ENCODE measurements around the gene GJA5. TPM values are rescaled to one million over a fixed set of nuclear protein-coding genes. Genes with fewer than 3 reads are reported as not detected.

Gene GJA5
- not detected for total RNA-seq

- no peak for DNase-seq
- Mint-ChIP-seq H3K9me3 (no peaks in the 10 kb centered on the region), H3K4me3 (no peak within 1 kb of the TSS), H3K36me3 (ENCODE audit: insufficient read depth in 2 of 2) (no peaks in the 10 kb centered on the region), H3K4me1 (ENCODE audit: low read depth) (peaks cover 22% of the 10 kb centered on the region), H3K27me3 (ENCODE audit: low read depth) (no peaks in the 10 kb centered on the region), H3K27ac (no peak within 1 kb of the TSS)
- no peak for ATAC-seq (replicated peaks in 1 of 2)
These were observed at the start of gene GJA5 for GRCh38 chr1:147760481-147761260. GJA5 (minus strand) TSS chr1:147760602; CDS start chr1:147759238, 1,364 bp downstream.

- H3K4me3 Mint-ChIP-seq: no peak overlapping the region
- peaks cover 6% of the 10 kb centered on the region for H3K27me3 Mint-ChIP-seq (ENCODE audit: low read depth)
- no peaks in the 10 kb centered on the region for H3K36me3 Mint-ChIP-seq (ENCODE audit: insufficient read depth in 2 of 2)
- DNase-seq (no peak), ATAC-seq (replicated peaks in 1 of 2) (no peak)
- no peaks in the 10 kb centered on the region for H3K4me1 Mint-ChIP-seq (ENCODE audit: low read depth)
- no peaks in the 10 kb centered on the region for H3K9me3 Mint-ChIP-seq
- no peak overlapping the region for H3K27ac Mint-ChIP-seq
These were observed 48.8 kb upstream of the GJA5 start for GRCh38 chr1:147809236-147809635.

DNA sequence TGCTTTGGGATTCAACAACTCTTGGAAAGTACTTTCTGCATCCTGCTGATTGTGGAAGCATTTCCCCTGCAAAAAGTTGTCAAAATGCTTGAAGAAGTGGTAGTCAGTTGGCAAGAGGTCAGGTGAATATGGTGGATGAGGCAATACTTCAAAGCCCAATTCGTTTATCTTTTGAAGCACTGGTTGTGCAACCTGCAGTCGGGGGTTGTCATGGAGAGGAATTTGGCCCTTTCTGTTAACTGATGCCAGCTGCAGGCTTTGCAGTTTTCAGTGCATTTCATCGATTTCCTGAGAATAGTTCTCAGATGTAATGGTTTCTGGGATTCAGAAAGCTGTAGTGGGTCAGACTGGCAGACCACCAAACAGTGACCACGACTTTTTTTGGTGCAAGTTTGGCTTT is 47.6 kb upstream of the GJA5 start:
- no peak overlapping the region for H3K27ac Mint-ChIP-seq
- no peaks in the 10 kb centered on the region for H3K4me1 Mint-ChIP-seq (ENCODE audit: low read depth)
- DNase-seq: no peak
- peaks cover 6% of the 10 kb centered on the region for H3K27me3 Mint-ChIP-seq (ENCODE audit: low read depth)
- H3K36me3 Mint-ChIP-seq (ENCODE audit: insufficient read depth in 2 of 2): no peaks in the 10 kb centered on the region
- H3K4me3 Mint-ChIP-seq: no peak overlapping the region
- ATAC-seq (replicated peaks in 1 of 2): no peak
- no peaks in the 10 kb centered on the region for H3K9me3 Mint-ChIP-seq

GRCh38 chr1:147807405-147807804 is 47.0 kb upstream of the GJA5 start:
- Mint-ChIP-seq H3K9me3 (no peaks in the 10 kb centered on the region), H3K36me3 (ENCODE audit: insufficient read depth in 2 of 2) (no peaks in the 10 kb centered on the region), H3K27ac (no peak overlapping the region), H3K4me1 (ENCODE audit: low read depth) (no peaks in the 10 kb centered on the region), H3K27me3 (ENCODE audit: low read depth) (peaks cover 6% of the 10 kb centered on the region), H3K4me3 (no peak overlapping the region)
- DNase-seq (no peak), ATAC-seq (replicated peaks in 1 of 2) (no peak)

GRCh38 chr1:147804942-147805723 is 44.7 kb upstream of the GJA5 start:
- Mint-ChIP-seq H3K9me3 (no peaks in the 10 kb centered on the region), H3K4me3 (no peak overlapping the region), H3K27ac (no peak overlapping the region), H3K36me3 (ENCODE audit: insufficient read depth in 2 of 2) (no peaks in the 10 kb centered on the region), H3K27me3 (ENCODE audit: low read depth) (peaks cover 6% of the 10 kb centered on the region), H3K4me1 (ENCODE audit: low read depth) (no peaks in the 10 kb centered on the region)
- ATAC-seq (replicated peaks in 1 of 2) (no peak), DNase-seq (no peak)

GRCh38 chr1:147800804-147801203 is 40.4 kb upstream of the GJA5 start:
- H3K4me3 Mint-ChIP-seq: no peak overlapping the region
- no peaks in the 10 kb centered on the region for H3K9me3 Mint-ChIP-seq
- no peaks in the 10 kb centered on the region for H3K4me1 Mint-ChIP-seq (ENCODE audit: low read depth)
- DNase-seq (no peak), ATAC-seq (replicated peaks in 1 of 2) (no peak)
- no peaks in the 10 kb centered on the region for H3K36me3 Mint-ChIP-seq (ENCODE audit: insufficient read depth in 2 of 2)
- H3K27ac Mint-ChIP-seq: no peak overlapping the region
- peaks cover 6% of the 10 kb centered on the region for H3K27me3 Mint-ChIP-seq (ENCODE audit: low read depth)

- no peaks in the 10 kb centered on the region for H3K36me3 Mint-ChIP-seq (ENCODE audit: insufficient read depth in 2 of 2)
- H3K4me1 Mint-ChIP-seq (ENCODE audit: low read depth): no peaks in the 10 kb centered on the region
- H3K4me3 Mint-ChIP-seq: no peak overlapping the region
- no peak overlapping the region for H3K27ac Mint-ChIP-seq
- H3K9me3 Mint-ChIP-seq: no peaks in the 10 kb centered on the region
- H3K27me3 Mint-ChIP-seq (ENCODE audit: low read depth): peaks cover 8% of the 10 kb centered on the region
- no peak for ATAC-seq (replicated peaks in 1 of 2)
- no peak for DNase-seq
These were observed 38.3 kb upstream of the GJA5 start for GRCh38 chr1:147798731-147799130.

- no peaks in the 10 kb centered on the region for H3K9me3 Mint-ChIP-seq
- no peaks in the 10 kb centered on the region for H3K36me3 Mint-ChIP-seq (ENCODE audit: insufficient read depth in 2 of 2)
- no peaks in the 10 kb centered on the region for H3K4me1 Mint-ChIP-seq (ENCODE audit: low read depth)
- no peak for DNase-seq
- no peak overlapping the region for H3K4me3 Mint-ChIP-seq
- peaks cover 8% of the 10 kb centered on the region for H3K27me3 Mint-ChIP-seq (ENCODE audit: low read depth)
- ATAC-seq (replicated peaks in 1 of 2): no peak
- H3K27ac Mint-ChIP-seq: no peak overlapping the region
These were observed 34.2 kb upstream of the GJA5 start for GRCh38 chr1:147794570-147794969.

DNA sequence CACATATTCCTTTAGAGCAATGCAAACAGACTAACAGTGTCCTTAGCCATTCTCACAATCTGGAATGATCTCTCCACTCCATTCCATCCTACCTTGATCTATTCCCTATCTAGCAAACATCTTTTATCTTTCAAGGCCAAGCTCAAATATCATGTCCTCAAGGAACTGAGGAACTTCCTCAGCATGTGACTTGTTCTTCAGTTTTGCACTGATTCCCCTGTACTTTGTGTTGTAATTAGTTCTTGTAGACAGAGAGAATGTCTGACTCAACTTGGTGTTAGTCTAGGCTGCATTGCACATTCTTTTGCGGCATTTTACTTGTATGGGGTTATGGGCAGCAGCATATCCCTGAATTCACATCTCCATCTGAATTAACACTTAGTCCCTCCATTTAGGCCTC is 31.5 kb upstream of the GJA5 start:
- no peaks in the 10 kb centered on the region for H3K4me1 Mint-ChIP-seq (ENCODE audit: low read depth)

DNA sequence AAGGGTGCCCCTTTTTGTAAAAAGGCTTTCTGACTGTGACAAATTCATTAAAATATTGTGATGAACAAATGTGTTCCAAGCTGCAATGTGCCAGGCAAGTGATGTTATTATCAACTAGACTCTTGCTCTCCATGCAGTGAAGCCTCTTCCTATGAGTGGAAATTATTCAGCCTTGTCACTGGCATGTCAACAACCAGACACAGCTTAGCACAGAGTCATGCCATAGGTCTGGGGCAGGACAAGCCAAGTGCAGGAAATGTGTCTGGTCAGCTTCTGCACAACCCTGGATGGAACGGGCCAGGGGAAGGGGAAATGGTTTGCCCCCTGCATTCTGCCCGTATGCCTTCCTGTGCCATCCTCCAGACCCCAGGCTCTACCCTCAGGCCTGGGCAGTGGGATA is 27.4 kb upstream of the GJA5 start:
- Mint-ChIP-seq H3K9me3 (no peaks in the 10 kb centered on the region), H3K36me3 (ENCODE audit: insufficient read depth in 2 of 2) (no peaks in the 10 kb centered on the region), H3K4me3 (no peak overlapping the region), H3K27ac (no peak overlapping the region), H3K4me1 (ENCODE audit: low read depth) (no peaks in the 10 kb centered on the region), H3K27me3 (ENCODE audit: low read depth) (peaks cover 14% of the 10 kb centered on the region)
- ATAC-seq (replicated peaks in 1 of 2) (no peak), DNase-seq (no peak)

More for the DNA sequence above, 31.5 kb upstream of the GJA5 start:
- Mint-ChIP-seq H3K36me3 (ENCODE audit: insufficient read depth in 2 of 2) (no peaks in the 10 kb centered on the region), H3K9me3 (no peaks in the 10 kb centered on the region), H3K27ac (no peak overlapping the region), H3K27me3 (ENCODE audit: low read depth) (peaks cover 14% of the 10 kb centered on the region), H3K4me3 (no peak overlapping the region)
- ATAC-seq (replicated peaks in 1 of 2): no peak
- DNase-seq: no peak

DNA sequence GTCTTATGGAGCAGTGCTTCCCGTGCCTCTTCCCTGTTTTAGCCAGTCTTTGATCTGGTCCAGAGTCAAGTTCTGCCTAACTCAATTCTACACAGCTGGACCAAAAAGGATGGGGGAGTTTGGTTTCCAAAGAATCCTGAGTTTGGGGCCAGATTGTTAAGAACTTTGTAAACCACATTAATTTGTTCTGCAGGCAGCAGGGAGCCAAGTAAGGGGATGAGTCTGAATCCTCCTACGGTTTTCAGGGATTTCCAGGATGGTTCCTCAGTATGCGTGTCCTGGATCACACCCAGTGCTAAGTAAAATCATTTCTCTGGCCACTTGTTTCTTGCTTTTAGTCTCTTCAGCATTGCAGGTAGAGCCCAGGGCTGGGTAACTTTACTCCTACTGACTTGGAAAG is 26.1 kb upstream of the GJA5 start:
- Mint-ChIP-seq H3K36me3 (ENCODE audit: insufficient read depth in 2 of 2) (no peaks in the 10 kb centered on the region), H3K9me3 (no peaks in the 10 kb centered on the region), H3K27ac (no peak overlapping the region), H3K4me3 (no peak overlapping the region), H3K27me3 (ENCODE audit: low read depth) (peaks cover 14% of the 10 kb centered on the region), H3K4me1 (ENCODE audit: low read depth) (no peaks in the 10 kb centered on the region)
- no peak for ATAC-seq (replicated peaks in 1 of 2)
- no peak for DNase-seq

DNA sequence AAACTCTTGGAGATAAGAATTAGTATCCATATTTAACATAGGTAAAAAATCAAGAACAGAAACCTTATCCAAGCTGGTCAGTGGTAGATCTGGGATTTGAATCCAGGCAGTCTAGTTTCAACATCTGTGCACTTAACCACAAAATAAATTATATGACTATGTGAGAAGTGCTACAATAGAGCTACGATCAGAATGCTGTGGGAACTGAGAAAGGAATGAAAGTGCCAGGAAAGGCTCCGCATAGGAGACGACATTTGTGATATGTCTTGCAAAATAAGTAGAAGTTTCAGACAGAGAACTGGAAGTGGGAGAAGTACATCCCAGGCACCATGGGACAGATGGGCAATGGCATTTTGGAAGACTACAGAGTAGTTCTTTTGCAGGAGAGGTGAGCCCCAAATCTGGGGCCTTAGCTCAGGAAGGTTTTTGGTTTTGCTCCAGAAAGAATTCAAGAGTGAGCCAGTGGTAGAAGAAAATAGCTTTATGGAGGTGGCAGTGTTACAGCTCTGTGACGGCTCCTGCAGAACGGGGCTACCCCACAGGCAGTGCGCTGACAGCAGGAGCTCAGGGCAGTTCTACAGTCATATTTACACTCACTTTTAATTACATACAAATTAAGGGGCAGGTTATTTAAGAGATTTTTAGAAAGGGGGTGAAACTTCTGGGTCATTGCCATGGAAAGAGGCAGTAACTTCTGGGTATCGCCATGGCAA is 25.5 kb upstream of the GJA5 start:
- DNase-seq: no peak
- no peaks in the 10 kb centered on the region for H3K36me3 Mint-ChIP-seq (ENCODE audit: insufficient read depth in 2 of 2)
- no peak overlapping the region for H3K27ac Mint-ChIP-seq
- peaks cover 14% of the 10 kb centered on the region for H3K27me3 Mint-ChIP-seq (ENCODE audit: low read depth)
- no peaks in the 10 kb centered on the region for H3K4me1 Mint-ChIP-seq (ENCODE audit: low read depth)
- no peak overlapping the region for H3K4me3 Mint-ChIP-seq
- no peak for ATAC-seq (replicated peaks in 1 of 2)
- no peaks in the 10 kb centered on the region for H3K9me3 Mint-ChIP-seq

DNA sequence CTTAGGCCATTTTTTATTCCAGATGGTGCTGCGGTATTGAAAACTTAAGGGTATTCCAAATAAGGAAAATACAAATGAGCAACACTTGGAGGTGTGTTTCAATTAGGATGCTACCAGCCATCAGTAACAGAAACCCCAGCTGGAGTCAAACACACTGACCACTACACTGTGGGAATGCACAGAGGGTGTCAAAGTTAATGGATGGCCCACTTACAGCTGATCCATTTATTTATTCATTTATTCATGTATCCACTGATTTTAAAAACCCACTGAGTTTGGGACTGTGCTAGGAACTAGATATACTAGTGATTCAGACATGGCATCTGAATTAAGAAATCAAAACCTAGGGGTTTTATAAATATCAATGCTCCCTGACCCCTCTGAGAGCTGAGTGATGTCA is 24.5 kb upstream of the GJA5 start:
- peaks cover 14% of the 10 kb centered on the region for H3K27me3 Mint-ChIP-seq (ENCODE audit: low read depth)
- no peaks in the 10 kb centered on the region for H3K36me3 Mint-ChIP-seq (ENCODE audit: insufficient read depth in 2 of 2)
- H3K4me3 Mint-ChIP-seq: no peak overlapping the region
- no peak overlapping the region for H3K27ac Mint-ChIP-seq
- DNase-seq: no peak
- ATAC-seq (replicated peaks in 1 of 2): no peak
- H3K9me3 Mint-ChIP-seq: no peaks in the 10 kb centered on the region
- no peaks in the 10 kb centered on the region for H3K4me1 Mint-ChIP-seq (ENCODE audit: low read depth)

Data from activated T-cell treated with anti-CD3 and anti-CD28 coated beads, Interleukin-2, amount 50 U/mL, for 72 hours (primary cell).